ENCODE measurements around the gene HSD17B14. TPM values are rescaled to one million over a fixed set of nuclear protein-coding genes. Genes with fewer than 3 reads are reported as not detected.

The HSD17B14 gene
- total and polyA plus RNA-seq, 2 of the 8 experiments (the other 6 are each of a cell fraction or from before 2014, with no cell fraction given) = 8.4 to 25.5 TPM

DNA sequence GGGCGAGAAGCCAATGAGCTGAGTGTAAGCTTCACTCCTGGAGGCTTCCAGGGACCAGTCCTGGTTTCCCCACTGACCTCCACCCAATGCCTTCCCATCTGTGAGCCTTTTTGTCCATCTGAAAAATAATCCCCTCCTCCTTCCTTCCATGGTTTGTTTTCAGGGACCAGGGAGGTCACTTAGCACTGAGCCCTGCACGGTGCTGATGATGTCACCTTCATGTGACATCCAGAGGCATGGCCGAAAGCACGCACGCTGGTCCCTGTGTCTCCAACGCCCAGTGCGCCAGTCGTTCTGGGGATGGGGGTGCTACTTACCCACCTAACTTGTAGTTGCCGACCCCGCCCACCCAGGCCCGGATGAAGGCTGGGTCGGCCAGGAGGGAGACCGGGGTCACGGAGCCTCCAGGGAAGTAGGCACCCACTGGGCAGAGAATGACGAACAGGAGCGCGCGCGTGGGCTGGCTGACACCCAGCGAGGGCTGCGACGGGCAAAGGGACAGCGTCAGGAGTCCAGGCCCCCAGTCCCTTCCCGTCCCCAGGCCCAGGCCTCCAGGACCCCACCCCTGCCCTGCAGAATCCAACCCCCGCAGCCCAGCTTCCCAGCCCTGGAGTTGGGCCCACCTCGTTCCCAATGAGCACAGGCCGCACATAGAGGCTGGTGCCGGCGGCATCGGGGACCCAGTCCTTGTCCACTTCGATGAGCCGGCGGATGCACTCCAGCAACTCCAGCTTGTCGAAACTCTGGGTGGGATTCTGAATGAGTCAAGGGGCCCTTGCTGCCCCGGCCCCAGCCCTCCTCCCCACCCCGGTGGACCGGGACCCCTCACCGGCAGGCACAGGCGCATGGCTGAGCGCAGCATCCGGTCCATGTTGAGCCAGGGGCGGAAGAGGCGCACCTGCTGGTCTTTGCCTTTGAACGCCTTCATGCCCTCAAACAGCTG, 36.7 kb downstream of the HSD17B14 start (continued):
- TF ChIP-seq, protein P1, sequence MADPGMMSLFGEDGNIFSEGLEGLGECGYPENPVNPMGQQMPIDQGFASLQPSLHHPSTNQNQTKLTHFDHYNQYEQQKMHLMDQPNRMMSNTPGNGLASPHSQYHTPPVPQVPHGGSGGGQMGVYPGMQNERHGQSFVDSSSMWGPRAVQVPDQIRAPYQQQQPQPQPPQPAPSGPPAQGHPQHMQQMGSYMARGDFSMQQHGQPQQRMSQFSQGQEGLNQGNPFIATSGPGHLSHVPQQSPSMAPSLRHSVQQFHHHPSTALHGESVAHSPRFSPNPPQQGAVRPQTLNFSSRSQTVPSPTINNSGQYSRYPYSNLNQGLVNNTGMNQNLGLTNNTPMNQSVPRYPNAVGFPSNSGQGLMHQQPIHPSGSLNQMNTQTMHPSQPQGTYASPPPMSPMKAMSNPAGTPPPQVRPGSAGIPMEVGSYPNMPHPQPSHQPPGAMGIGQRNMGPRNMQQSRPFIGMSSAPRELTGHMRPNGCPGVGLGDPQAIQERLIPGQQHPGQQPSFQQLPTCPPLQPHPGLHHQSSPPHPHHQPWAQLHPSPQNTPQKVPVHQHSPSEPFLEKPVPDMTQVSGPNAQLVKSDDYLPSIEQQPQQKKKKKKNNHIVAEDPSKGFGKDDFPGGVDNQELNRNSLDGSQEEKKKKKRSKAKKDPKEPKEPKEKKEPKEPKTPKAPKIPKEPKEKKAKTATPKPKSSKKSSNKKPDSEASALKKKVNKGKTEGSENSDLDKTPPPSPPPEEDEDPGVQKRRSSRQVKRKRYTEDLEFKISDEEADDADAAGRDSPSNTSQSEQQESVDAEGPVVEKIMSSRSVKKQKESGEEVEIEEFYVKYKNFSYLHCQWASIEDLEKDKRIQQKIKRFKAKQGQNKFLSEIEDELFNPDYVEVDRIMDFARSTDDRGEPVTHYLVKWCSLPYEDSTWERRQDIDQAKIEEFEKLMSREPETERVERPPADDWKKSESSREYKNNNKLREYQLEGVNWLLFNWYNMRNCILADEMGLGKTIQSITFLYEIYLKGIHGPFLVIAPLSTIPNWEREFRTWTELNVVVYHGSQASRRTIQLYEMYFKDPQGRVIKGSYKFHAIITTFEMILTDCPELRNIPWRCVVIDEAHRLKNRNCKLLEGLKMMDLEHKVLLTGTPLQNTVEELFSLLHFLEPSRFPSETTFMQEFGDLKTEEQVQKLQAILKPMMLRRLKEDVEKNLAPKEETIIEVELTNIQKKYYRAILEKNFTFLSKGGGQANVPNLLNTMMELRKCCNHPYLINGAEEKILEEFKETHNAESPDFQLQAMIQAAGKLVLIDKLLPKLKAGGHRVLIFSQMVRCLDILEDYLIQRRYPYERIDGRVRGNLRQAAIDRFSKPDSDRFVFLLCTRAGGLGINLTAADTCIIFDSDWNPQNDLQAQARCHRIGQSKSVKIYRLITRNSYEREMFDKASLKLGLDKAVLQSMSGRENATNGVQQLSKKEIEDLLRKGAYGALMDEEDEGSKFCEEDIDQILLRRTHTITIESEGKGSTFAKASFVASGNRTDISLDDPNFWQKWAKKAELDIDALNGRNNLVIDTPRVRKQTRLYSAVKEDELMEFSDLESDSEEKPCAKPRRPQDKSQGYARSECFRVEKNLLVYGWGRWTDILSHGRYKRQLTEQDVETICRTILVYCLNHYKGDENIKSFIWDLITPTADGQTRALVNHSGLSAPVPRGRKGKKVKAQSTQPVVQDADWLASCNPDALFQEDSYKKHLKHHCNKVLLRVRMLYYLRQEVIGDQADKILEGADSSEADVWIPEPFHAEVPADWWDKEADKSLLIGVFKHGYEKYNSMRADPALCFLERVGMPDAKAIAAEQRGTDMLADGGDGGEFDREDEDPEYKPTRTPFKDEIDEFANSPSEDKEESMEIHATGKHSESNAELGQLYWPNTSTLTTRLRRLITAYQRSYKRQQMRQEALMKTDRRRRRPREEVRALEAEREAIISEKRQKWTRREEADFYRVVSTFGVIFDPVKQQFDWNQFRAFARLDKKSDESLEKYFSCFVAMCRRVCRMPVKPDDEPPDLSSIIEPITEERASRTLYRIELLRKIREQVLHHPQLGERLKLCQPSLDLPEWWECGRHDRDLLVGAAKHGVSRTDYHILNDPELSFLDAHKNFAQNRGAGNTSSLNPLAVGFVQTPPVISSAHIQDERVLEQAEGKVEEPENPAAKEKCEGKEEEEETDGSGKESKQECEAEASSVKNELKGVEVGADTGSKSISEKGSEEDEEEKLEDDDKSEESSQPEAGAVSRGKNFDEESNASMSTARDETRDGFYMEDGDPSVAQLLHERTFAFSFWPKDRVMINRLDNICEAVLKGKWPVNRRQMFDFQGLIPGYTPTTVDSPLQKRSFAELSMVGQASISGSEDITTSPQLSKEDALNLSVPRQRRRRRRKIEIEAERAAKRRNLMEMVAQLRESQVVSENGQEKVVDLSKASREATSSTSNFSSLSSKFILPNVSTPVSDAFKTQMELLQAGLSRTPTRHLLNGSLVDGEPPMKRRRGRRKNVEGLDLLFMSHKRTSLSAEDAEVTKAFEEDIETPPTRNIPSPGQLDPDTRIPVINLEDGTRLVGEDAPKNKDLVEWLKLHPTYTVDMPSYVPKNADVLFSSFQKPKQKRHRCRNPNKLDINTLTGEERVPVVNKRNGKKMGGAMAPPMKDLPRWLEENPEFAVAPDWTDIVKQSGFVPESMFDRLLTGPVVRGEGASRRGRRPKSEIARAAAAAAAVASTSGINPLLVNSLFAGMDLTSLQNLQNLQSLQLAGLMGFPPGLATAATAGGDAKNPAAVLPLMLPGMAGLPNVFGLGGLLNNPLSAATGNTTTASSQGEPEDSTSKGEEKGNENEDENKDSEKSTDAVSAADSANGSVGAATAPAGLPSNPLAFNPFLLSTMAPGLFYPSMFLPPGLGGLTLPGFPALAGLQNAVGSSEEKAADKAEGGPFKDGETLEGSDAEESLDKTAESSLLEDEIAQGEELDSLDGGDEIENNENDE (IDR thresholded peaks at IDR 0.05; ENCODE audit: insufficient replicate concordance, low read length) = no peak
- TF ChIP-seq BRCA1 (IDR thresholded peaks at IDR 0.05; ENCODE audit: low read depth, low read length) (no peak), JUND (IDR thresholded peaks at IDR 0.05; ENCODE audit: low read length) (no peak), BACH1 (IDR thresholded peaks at IDR 0.05; ENCODE audit: low read length) (no peak), HDAC2 (IDR thresholded peaks at IDR 0.05; ENCODE audit: borderline replicate concordance in 1 of 2, low read depth in 2 of 2, low read length in 2 of 2) (no peak), YY1 (IDR thresholded peaks at IDR 0.05; ENCODE audit: low read depth, low read length) (no peak)
- TF ChIP-seq, protein P2, sequence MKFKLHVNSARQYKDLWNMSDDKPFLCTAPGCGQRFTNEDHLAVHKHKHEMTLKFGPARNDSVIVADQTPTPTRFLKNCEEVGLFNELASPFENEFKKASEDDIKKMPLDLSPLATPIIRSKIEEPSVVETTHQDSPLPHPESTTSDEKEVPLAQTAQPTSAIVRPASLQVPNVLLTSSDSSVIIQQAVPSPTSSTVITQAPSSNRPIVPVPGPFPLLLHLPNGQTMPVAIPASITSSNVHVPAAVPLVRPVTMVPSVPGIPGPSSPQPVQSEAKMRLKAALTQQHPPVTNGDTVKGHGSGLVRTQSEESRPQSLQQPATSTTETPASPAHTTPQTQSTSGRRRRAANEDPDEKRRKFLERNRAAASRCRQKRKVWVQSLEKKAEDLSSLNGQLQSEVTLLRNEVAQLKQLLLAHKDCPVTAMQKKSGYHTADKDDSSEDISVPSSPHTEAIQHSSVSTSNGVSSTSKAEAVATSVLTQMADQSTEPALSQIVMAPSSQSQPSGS (IDR thresholded peaks at IDR 0.05; ENCODE audit: low read length) = no peak

Measured in H1 (cell line).